Liver (tissue), 3 donors: Measurements from ENCODE around the gene ZNF649.

ENCODE experiments used
- RAD21 ChIP-seq, 2 donors: IDR thresholded peaks; 2 replicates each; pipeline ENCODE4 v1.6.1; 2016; ENCODE audit warnings: antibody characterized with exemption in 2 of 2, mild to moderate bottlenecking in 2 of 2
- TAF1 ChIP-seq: conservative IDR thresholded peaks from 2 replicates; pipeline ENCODE4 v1.6.1; 2016; ENCODE audit warnings: antibody characterized with exemption, mild to moderate bottlenecking
- YY1 ChIP-seq: IDR thresholded peaks from 2 replicates; pipeline ENCODE4 v1.6.1; 2016; ENCODE audit warnings: antibody characterized with exemption, mild to moderate bottlenecking
- TF ChIP-seq, protein P1 (sequence below): fragments of 150-350 bp; IDR thresholded peaks from 2 replicates; pipeline ENCODE4 v1.5.1; 2017; ENCODE audit warnings: improper control_type of control experiment, low read depth, low read length; ENCODE audit not compliant: missing input control
- TF ChIP-seq, protein P2 (sequence below): IDR thresholded peaks from 2 replicates; pipeline ENCODE4 v1.6.1; 2016; ENCODE audit warnings: antibody characterized with exemption, mild to moderate bottlenecking
- donor health status: healthy.
- donor health status: healthy.

- TF ChIP-seq, protein P1, sequence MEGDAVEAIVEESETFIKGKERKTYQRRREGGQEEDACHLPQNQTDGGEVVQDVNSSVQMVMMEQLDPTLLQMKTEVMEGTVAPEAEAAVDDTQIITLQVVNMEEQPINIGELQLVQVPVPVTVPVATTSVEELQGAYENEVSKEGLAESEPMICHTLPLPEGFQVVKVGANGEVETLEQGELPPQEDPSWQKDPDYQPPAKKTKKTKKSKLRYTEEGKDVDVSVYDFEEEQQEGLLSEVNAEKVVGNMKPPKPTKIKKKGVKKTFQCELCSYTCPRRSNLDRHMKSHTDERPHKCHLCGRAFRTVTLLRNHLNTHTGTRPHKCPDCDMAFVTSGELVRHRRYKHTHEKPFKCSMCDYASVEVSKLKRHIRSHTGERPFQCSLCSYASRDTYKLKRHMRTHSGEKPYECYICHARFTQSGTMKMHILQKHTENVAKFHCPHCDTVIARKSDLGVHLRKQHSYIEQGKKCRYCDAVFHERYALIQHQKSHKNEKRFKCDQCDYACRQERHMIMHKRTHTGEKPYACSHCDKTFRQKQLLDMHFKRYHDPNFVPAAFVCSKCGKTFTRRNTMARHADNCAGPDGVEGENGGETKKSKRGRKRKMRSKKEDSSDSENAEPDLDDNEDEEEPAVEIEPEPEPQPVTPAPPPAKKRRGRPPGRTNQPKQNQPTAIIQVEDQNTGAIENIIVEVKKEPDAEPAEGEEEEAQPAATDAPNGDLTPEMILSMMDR, result no peak
- TF ChIP-seq, protein P2, sequence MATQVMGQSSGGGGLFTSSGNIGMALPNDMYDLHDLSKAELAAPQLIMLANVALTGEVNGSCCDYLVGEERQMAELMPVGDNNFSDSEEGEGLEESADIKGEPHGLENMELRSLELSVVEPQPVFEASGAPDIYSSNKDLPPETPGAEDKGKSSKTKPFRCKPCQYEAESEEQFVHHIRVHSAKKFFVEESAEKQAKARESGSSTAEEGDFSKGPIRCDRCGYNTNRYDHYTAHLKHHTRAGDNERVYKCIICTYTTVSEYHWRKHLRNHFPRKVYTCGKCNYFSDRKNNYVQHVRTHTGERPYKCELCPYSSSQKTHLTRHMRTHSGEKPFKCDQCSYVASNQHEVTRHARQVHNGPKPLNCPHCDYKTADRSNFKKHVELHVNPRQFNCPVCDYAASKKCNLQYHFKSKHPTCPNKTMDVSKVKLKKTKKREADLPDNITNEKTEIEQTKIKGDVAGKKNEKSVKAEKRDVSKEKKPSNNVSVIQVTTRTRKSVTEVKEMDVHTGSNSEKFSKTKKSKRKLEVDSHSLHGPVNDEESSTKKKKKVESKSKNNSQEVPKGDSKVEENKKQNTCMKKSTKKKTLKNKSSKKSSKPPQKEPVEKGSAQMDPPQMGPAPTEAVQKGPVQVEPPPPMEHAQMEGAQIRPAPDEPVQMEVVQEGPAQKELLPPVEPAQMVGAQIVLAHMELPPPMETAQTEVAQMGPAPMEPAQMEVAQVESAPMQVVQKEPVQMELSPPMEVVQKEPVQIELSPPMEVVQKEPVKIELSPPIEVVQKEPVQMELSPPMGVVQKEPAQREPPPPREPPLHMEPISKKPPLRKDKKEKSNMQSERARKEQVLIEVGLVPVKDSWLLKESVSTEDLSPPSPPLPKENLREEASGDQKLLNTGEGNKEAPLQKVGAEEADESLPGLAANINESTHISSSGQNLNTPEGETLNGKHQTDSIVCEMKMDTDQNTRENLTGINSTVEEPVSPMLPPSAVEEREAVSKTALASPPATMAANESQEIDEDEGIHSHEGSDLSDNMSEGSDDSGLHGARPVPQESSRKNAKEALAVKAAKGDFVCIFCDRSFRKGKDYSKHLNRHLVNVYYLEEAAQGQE, result no peak
- TF ChIP-seq RAD21 (IDR thresholded peaks at IDR 0.05), result no peak
- TF ChIP-seq YY1, result no peak
- no peak for TF ChIP-seq TAF1
Measured at GRCh38 chr19:51901860-51902259, 3.0 kb downstream of the ZNF649 start.
